ENCODE results near the gene ZNF823. TPM values are rescaled to one million over a fixed set of nuclear protein-coding genes. Genes with fewer than 3 reads are reported as not detected.
A peak's percentile ranks its signal among the peaks of the same experiment; 100 is the strongest.
"Not testable (repeated sequence)": the region's sequence is repeated elsewhere in the genome, so short reads cannot be mapped to it uniquely, and the experiment has no call there.

Gene ZNF823
- total RNA-seq, 1 experiment from 2014 or later, result 4.5 TPM

- no peak for DNase-seq (ENCODE audit: low read depth)
Measured at GRCh38 chr19:11680689-11681302, 58.0 kb downstream of the ZNF823 start.

GRCh38 chr19:11678504-11678903 is 60.2 kb downstream of the ZNF823 start:
- DNase-seq (ENCODE audit: low read depth), result no peak

GRCh38 chr19:11676661-11677600 is 61.8 kb downstream of the ZNF823 start:
- not testable (repeated sequence) for DNase-seq (ENCODE audit: low read depth)

- no peak for DNase-seq (ENCODE audit: low read depth)
Measured at GRCh38 chr19:11675569-11675968, 63.2 kb downstream of the ZNF823 start.

- no peak for DNase-seq (ENCODE audit: low read depth)
Measured at GRCh38 chr19:11674067-11674492, 64.7 kb downstream of the ZNF823 start.

GRCh38 chr19:11673608-11674041 is 65.1 kb downstream of the ZNF823 start:
- DNase-seq (ENCODE audit: low read depth), result peak; percentile 76

Other genes with a start within 250 kb of the ZNF823 start
- gene ZNF653, start 233.1 kb downstream of the ZNF823 start, total RNA-seq (2014; rRNA removed; shearing (Covaris generic)), result 6.3 and 10.3 TPM in 2 replicates
- gene ECSIT, start 209.8 kb downstream of the ZNF823 start, total RNA-seq (2014; rRNA removed; shearing (Covaris generic)), result 66.3 and 96.0 TPM in 2 replicates
- 7.2 and 9.3 TPM in 2 replicates for gene CNN1, start 200.1 kb downstream of the ZNF823 start, total RNA-seq (2014; rRNA removed; shearing (Covaris generic))
- gene ELOF1, start 179.7 kb downstream of the ZNF823 start, total RNA-seq (2014; rRNA removed; shearing (Covaris generic)), result 79.0 and 99.9 TPM in 2 replicates
- gene ACP5, start 161.3 kb downstream of the ZNF823 start, total RNA-seq (2014; rRNA removed; shearing (Covaris generic)), result 0.45 and 0.97 TPM in 2 replicates
- 15.4 and 23.0 TPM in 2 replicates for gene ZNF627, start 141.5 kb downstream of the ZNF823 start, total RNA-seq (2014; rRNA removed; shearing (Covaris generic))
- 2.3 and 4.1 TPM in 2 replicates for gene ZNF441, start 28.1 kb upstream of the ZNF823 start, total RNA-seq (2014; rRNA removed; shearing (Covaris generic))
- 0.23 and 5.3 TPM in 2 replicates for gene ZNF491, start 59.6 kb upstream of the ZNF823 start, total RNA-seq (2014; rRNA removed; shearing (Covaris generic))
- gene ZNF440, start 75.3 kb upstream of the ZNF823 start, total RNA-seq (2014; rRNA removed; shearing (Covaris generic)), result 2.9 and 5.2 TPM in 2 replicates
- gene ZNF439, start 109.8 kb upstream of the ZNF823 start, total RNA-seq (2014; rRNA removed; shearing (Covaris generic)), result 2.9 and 4.8 TPM in 2 replicates
- 5.2 and 7.0 TPM in 2 replicates for gene ZNF69, start 148.8 kb upstream of the ZNF823 start, total RNA-seq (2014; rRNA removed; shearing (Covaris generic))
- 5.7 and 8.7 TPM in 2 replicates for gene ZNF700, start 186.2 kb upstream of the ZNF823 start, total RNA-seq (2014; rRNA removed; shearing (Covaris generic))
- not detected in 2 replicates for gene ZNF763, start 226.1 kb upstream of the ZNF823 start, total RNA-seq (2014; rRNA removed; shearing (Covaris generic))

Data from Daoy (cell line).